ENCODE data around the gene MYLK.
"Not testable (repeated sequence)": the region's sequence is repeated elsewhere in the genome, so short reads cannot be mapped to it uniquely, and the experiment has no call there.

Gene MYLK

GRCh38 chr3:123722021-123722420, 162.1 kb downstream of the MYLK start:
- no peak for DNase-seq (ENCODE audit: low read depth)

- DNase-seq (ENCODE audit: low read depth): not testable (repeated sequence)
Observed at GRCh38 chr3:123721095-123721689, 162.9 kb downstream of the MYLK start.

GRCh38 chr3:123720638-123721037, 163.5 kb downstream of the MYLK start:
- DNase-seq (ENCODE audit: low read depth): no peak

DNA sequence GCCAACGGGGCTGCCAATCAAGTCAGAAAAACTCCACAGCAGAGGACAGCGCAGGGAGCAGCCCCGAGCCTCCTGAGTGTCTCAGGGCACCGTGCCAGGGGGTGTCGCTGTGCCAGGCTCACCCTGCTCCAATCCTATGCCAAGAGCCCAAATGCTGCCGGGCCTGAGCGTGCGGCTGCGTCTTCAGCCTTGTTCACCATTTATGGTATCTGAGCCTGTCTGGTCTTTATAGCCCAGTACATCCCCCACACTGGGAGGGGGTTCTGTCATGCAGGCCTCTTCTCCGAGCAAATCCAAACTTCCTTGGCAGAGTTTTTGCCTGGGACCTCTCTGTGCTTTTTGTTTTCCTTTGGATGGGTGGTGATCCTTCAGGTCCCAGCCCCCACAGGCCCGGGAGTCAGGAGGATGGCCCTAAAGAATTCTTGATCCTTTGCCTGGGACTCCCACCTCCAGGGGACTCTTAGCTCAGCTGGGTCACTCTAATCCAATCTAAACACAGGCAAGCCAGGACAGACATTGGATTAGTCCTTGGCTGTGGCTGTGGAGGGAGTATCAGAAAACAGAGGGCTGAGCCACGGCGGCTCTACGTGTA, 164.2 kb downstream of the MYLK start:
- no peak for DNase-seq (ENCODE audit: low read depth)

- DNase-seq (ENCODE audit: low read depth): peak; percentile 59
Observed at GRCh38 chr3:123719061-123719756, 164.9 kb downstream of the MYLK start.

DNA sequence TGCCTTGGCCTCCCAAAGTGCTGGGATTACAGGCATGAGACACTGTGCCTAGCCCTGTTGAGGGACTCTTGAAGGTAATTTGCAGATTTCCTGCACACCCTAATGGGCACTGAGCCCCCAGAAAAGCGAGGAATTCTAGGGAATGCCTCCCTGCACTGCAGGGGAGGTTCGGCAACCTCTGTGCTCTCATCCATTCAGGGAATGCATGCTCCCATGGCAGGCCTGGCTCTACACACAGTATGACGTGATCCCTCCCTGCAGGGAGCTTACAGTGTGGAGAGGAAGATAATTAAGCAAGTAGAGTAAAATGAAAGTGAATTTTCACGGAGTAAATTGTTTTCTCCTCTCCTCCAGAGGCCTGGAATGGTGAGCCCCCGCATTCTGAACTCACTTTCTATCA, 166.0 kb downstream of the MYLK start:
- DNase-seq (ENCODE audit: low read depth): no peak

- DNase-seq (ENCODE audit: low read depth): not testable (repeated sequence)
Observed at GRCh38 chr3:123717451-123717850, 166.7 kb downstream of the MYLK start.

DNA sequence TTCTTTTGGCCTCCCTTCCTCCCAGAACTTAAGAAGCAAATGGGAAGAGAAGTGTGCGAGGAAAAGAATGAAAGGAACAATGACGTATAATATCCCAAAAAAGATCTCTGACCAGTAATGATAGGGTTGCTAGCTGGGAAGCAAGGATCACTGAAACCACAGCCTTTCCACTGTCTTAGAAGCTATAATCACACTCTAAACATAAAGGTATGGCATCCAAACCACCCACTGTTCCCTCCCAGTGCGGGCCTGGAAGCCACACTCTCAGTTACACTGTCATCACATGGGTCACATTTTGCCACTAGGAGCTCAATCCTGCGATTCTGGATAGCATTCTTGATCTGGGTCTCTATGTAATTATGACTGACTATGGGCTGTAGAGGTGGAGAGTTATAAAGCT, 167.7 kb downstream of the MYLK start:
- DNase-seq (ENCODE audit: low read depth): no peak

GRCh38 chr3:123713211-123713610, 170.9 kb downstream of the MYLK start:
- no peak for DNase-seq (ENCODE audit: low read depth)

GRCh38 chr3:123712077-123712860, 171.9 kb downstream of the MYLK start:
- DNase-seq (ENCODE audit: low read depth): no peak

DNA sequence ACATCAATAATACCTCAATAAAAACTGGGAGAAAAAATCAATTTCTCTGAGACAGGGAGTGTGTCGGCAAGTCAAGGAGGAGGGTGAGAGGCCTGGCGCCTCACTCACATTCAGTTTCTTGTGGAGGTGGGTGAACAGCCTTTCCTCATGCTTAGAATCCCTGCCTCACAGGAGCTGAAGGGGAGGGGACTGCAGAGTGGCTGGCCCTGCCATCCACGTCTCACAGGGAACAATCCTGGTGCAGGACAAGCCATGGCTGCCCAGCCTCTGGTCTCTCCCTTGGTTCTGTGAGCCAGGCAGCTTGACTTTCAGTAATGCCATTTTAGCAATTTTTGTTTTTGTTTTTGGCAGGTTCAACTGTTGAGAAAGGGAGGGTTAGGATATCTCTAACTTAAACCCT, 172.8 kb downstream of the MYLK start:
- DNase-seq (ENCODE audit: low read depth): no peak

GRCh38 chr3:123708531-123708930, 175.6 kb downstream of the MYLK start:
- no peak for DNase-seq (ENCODE audit: low read depth)

DNA sequence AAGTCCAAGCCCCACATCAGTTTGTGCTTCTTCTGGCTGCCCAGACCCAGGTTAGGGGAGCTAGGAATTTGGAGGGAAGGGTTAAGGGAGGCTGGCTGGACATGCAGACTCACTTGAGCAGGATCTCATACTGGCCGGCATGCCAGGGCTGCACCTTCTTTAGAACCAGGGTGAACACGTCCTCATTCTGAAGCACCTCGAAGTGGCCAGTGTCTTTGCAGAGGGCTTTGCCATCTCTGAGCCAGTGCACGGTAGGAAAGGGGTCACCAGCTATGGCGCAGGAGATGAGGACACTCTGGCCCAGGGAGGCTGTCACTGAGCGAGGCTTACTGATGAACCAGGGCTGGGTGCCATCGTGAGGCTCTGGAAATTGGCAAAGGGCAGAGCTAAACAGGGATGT, 176.5 kb downstream of the MYLK start:
- not testable (repeated sequence) for DNase-seq (ENCODE audit: low read depth)

DNA sequence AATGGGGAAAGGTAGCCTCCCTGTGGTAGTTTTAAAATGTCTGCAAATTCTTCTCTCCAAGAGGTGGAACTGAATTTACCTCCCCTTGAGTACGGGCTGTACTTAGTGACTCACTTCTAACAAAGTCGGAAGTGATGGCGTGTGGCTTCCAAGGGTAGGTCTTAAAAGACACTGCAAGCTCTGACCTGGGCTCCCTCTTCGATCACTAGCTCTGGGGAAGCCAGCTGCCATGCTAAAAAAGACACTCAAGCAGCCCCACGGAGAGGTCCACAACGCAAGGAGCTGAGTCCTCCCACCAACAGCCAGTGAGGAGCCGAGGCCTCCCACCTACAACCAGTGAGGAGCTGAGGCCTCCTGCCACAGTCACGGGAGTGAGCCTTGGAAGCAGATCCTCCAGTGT, 177.3 kb downstream of the MYLK start:
- no peak for DNase-seq (ENCODE audit: low read depth)

- DNase-seq (ENCODE audit: low read depth): no peak
Observed at GRCh38 chr3:123705488-123706285, 178.4 kb downstream of the MYLK start.

GRCh38 chr3:123703663-123704062, 180.5 kb downstream of the MYLK start:
- DNase-seq (ENCODE audit: low read depth): not testable (repeated sequence)

GRCh38 chr3:123702720-123703119, 181.4 kb downstream of the MYLK start:
- DNase-seq (ENCODE audit: low read depth): no peak

DNA sequence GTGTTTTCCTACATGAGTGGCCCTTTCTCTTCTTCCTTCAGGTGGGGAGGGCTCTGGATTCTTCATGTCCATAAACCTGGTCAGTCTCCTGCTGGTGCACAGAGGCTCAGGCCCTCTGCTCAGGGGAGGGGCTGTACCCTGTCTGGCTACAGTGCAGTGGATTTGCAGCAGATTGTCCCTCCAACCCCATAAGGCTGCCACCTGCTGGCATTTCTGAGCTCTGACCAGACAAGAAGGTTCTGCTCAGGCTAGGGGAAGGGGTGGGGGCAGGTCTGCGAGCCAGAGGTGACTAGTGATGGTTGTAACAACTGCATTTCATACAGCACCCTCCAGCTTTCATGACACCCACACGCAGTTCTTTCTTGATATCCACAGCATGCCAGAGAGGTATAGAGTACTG, 182.1 kb downstream of the MYLK start:
- peak; percentile 36 for DNase-seq (ENCODE audit: low read depth)

GRCh38 chr3:123700791-123701722, 183.1 kb downstream of the MYLK start:
- no peak for DNase-seq (ENCODE audit: low read depth)

GRCh38 chr3:123698813-123699212, 185.3 kb downstream of the MYLK start:
- no peak for DNase-seq (ENCODE audit: low read depth)

DNA sequence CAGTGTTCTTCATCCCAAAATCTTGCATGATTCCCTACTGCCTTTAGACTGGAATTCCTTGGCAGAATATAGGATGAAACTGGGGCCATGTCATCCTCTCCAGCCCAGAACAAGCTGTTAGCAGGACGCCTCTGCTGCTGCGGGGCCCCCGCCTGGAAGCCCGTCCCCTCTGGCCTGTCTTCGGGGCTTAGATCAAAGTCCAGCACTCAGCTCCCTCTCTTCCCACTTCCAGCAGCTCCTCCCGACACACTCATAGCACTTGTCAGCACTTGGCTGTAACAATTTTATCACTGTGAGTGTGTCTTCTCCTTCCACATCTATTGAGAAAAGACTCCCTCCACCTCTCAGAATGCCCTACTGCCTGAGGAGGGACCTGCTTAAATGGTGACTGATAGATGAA, 187.3 kb downstream of the MYLK start:
- no peak for DNase-seq (ENCODE audit: low read depth)
